Transverse colon (tissue), 4 donors: ENCODE results near the gene FAM229A. TPM values are rescaled to one million over a fixed set of nuclear protein-coding genes. Genes with fewer than 3 reads are reported as not detected.

Experiments
- DNase-seq: peaks from one replicate; pipeline ENCODE4 v3.0.0-alpha.2; 2019
- H3K27ac ChIP-seq, 4 donors: fragments of 200-600 bp; sonication (generic); 2 replicates each; pipeline ENCODE4 v1.5.1; 2016 to 2018; ENCODE audit warnings: inconsistent platforms in 4 of 4
- H3K27me3 ChIP-seq: fragments of 200-600 bp; sonication (generic); 2 replicates; pipeline ENCODE4 v1.5.1; 2017; ENCODE audit warnings: inconsistent platforms
- H3K36me3 ChIP-seq, 4 donors: fragments of 200-600 bp; sonication (generic); 2 replicates each; pipeline ENCODE4 v1.5.1; 2017 to 2019; ENCODE audit warnings: inconsistent platforms in 4 of 4
- H3K4me1 ChIP-seq, 4 donors: fragments of 200-600 bp; sonication (generic); 2 replicates each; pipeline ENCODE4 v1.5.1; 2017 to 2020; ENCODE audit warnings: inconsistent platforms in 4 of 4
- H3K4me3 ChIP-seq, 4 donors: fragments of 200-600 bp; sonication (generic); 1 replicate in 1 of 4; 2 replicates in 3 of 4; pipeline versions ENCODE4 v1.5.1 to v1.6.1; 2017 to 2019; ENCODE audit warnings: inconsistent platforms in 4 of 4
- H3K9me3 ChIP-seq, 2 donors: fragments of 200-600 bp; sonication (generic); 2 replicates each; pipeline ENCODE4 v1.5.1; 2017 to 2019; ENCODE audit warnings: inconsistent platforms in 2 of 2
- EP300 ChIP-seq: sonication (generic); formaldehyde crosslinking; IDR thresholded peaks from one replicate; pipeline ENCODE4 v1.6.1; 2017; ENCODE audit warnings: antibody characterized with exemption, low read depth
- POLR2A ChIP-seq: fragments of 450-650 bp; IDR thresholded peaks from one replicate; pipeline ENCODE4 v1.6.1; 2016; ENCODE audit warnings: antibody characterized with exemption, mild to moderate bottlenecking, moderate library complexity
- POLR2AphosphoS5 ChIP-seq, 3 donors: sonication (generic); formaldehyde crosslinking; IDR thresholded peaks; one replicate each; pipeline ENCODE4 v1.6.1; 2016; ENCODE audit warnings: antibody characterized with exemption in 3 of 3
- WGBS, 2 donors: methylation state at CpG; one replicate each; pipeline ENCODE4 v1.1.5; 2018; ENCODE audit warnings: low coverage in 1 of 2; 5-methylcytosine and 5-hydroxymethylcytosine counted together
- in situ Hi-C, 4 donors: fragments of 200-750 bp; cut with MboI; loops; one replicate each; pipeline versions ENCODE4 v1.15.0 to v1.15.1; 2017; ENCODE audit warnings: low sequenced_read_pairs in 3 of 4, low pct_ligation_motif_present in 1 of 4, low pct_unique_long_range_greater_than_20kb in 1 of 4
- intact Hi-C: fragments of 100-400 bp; cut with DNase I; formaldehyde crosslinking; loops from one replicate; pipeline ENCODE4 v1.15.1; 2023; ENCODE audit warnings: low total_unique reads
- total RNA-seq, 4 donors: library from RNA; depleted of rRNA; stranded (reverse); fragments of >200 nt; gene quantifications; one replicate each; pipeline ENCODE4 v1.1.0, GENCODE V29; 2016
- TF ChIP-seq, protein P1 (sequence below), 5 experiments: fragments of 200-600 bp in 3 of 5; fragments of 450-650 bp in 2 of 5; sonication (generic) in 3 of 5; IDR thresholded peaks; 1 replicate in 2 of 5; 2 replicates in 3 of 5; pipeline ENCODE4 v1.5.1; 2016 to 2017; ENCODE audit warnings: antibody characterized with exemption in 5 of 5, inconsistent platforms in 3 of 5, mild to moderate bottlenecking in 2 of 5, moderate library complexity in 1 of 5

Gene FAM229A
- total RNA-seq, 4 donors from 2014 or later, result 12.1 to 59.1 (median 21.1) TPM

DNA sequence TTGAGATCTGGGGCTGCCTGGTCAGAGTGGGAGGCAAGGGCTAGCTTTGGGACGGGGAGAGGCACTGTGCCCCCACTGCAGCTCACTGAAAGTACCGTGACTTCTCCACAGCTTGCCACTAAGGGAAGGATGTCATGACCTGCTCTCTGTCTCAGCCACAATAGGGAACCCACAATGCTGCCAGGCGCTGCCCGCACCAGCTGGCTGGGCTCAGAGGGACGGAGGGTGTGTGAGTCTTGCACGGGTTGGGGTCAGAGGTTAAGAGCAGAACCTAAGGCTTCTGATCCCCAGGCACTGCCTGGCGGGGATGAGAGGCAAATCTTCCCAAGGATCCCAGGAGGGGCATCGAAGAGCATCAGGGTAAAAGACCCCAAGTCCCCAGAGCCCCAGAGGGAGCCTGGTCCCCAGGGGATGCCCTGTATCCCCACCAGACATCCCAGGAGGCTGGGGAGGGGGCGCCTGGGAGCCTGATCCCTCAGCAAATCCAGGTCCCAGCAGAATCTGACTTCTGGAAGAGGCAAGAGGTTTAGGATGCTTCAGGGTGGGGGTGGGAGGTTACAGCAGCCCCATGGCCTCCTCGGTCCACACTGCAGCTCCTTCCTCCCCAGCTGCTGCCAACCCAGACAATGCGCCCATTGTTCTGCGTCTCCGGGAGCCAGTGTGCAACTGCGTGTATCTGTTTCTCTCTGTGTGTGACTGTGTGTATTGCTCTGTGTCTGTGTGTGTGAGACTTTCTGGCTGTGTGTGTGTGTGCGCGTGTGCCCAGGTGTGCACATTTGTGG lies 24.2 kb downstream of the FAM229A start:
- Histone ChIP-seq H3K36me3 (no peaks in the 10 kb centered on the region), H3K27ac (peak overlapping the region; percentile 0 to 55 (median 21)), H3K27me3 (no peaks in the 10 kb centered on the region), H3K4me3 (no peak overlapping the region), H3K9me3 (no peaks in the 10 kb centered on the region), H3K4me1 (peaks cover 16 to 51% (median 39%) of the 10 kb centered on the region in 4 donors)
- intact Hi-C loops, result no loop called here
- TF ChIP-seq POLR2AphosphoS5 (IDR thresholded peaks at IDR 0.05) (no peak), EP300 (no peak), POLR2A (no peak)
- TF ChIP-seq, protein P1, sequence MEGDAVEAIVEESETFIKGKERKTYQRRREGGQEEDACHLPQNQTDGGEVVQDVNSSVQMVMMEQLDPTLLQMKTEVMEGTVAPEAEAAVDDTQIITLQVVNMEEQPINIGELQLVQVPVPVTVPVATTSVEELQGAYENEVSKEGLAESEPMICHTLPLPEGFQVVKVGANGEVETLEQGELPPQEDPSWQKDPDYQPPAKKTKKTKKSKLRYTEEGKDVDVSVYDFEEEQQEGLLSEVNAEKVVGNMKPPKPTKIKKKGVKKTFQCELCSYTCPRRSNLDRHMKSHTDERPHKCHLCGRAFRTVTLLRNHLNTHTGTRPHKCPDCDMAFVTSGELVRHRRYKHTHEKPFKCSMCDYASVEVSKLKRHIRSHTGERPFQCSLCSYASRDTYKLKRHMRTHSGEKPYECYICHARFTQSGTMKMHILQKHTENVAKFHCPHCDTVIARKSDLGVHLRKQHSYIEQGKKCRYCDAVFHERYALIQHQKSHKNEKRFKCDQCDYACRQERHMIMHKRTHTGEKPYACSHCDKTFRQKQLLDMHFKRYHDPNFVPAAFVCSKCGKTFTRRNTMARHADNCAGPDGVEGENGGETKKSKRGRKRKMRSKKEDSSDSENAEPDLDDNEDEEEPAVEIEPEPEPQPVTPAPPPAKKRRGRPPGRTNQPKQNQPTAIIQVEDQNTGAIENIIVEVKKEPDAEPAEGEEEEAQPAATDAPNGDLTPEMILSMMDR (IDR thresholded peaks at IDR 0.05), result no peak
- DNase-seq, result peak; percentile 56
- in situ Hi-C loops, result no loop called here
- 42% methylated on average over 16 of the region's 16 CpGs; no CpG with 5 or more reads in 1 of the 2 donors for WGBS, 2 donors

DNA sequence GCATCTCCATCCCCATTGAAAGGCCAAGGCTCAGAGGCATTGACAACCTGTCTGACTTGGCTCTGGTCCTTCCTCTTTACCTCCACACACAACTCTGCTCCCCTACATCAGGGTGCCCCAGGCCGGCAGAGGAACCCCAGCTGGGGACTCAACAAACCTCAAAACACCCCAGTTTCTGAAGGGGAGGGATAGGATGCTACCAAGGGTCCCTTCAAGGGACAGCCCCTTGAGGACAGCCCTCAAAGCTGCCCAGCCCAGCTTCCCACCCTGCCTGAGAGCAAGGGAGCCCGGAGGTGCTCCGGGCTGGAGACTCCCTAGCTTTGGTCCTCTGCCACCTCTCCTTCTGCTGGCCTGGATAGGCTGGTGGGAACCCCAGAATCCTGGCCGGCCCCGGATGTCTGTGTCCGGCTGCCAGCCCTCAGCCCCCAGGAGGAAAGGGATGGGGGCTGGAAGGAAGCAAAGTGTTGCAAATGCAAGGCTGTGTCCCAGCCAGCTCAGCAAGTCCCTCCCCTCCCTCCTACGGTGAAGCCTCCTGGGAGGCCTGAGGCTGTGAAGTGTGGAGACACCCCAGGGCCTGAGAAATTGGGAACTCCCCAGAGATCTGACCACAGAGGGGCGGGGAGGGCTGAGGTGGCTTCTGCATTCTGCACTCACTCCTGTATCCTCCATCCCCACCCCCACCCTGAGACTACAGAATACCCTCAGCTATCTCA lies 25.2 kb downstream of the FAM229A start:
- peak; percentile 57 for DNase-seq
- H3K4me3 ChIP-seq, result no peak overlapping the region

DNA sequence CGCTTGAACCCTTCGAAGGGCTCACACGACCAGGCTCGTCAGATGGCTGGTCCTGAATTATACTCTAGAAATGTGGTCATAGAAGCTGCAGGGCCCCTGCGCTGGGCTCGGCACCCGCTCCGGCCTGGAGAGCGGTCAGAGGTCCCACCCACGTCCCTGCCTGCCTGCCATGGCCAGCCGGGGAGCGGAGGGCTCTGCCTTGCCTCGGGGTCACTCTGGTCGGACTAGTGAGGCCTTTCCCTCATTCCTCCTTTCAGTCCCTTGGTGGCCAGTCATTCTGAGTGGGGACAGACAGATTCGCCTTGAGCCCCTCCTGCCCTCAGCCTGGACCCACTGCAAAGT lies 25.7 kb downstream of the FAM229A start:
- in situ Hi-C loops (no loop called here), intact Hi-C loops (no loop called here)
- H3K9me3 ChIP-seq, result no peaks in the 10 kb centered on the region
- H3K36me3 ChIP-seq, result peaks cover 0 to 8% (median 4%) of the 10 kb centered on the region in 4 donors
- WGBS, 2 donors, result 41% methylated on average over 15 of the region's 15 CpGs; no CpG with 5 or more reads in 1 of the 2 donors
- TF ChIP-seq, protein P1 (IDR thresholded peaks at IDR 0.05), result no peak
- TF ChIP-seq POLR2AphosphoS5 (IDR thresholded peaks at IDR 0.05) (no peak), EP300 (no peak), POLR2A (no peak)
- peak overlapping the region; percentile 84 to 91 (median 86) for H3K27ac ChIP-seq
- peaks cover 16 to 61% (median 43%) of the 10 kb centered on the region in 4 donors for H3K4me1 ChIP-seq
- DNase-seq, result peak; percentile 15
- H3K27me3 ChIP-seq, result no peaks in the 10 kb centered on the region
- H3K4me3 ChIP-seq, result peak overlapping the region; percentile 87 to 93 (median 90)

More for the DNA sequence above, 25.2 kb downstream of the FAM229A start:
- H3K4me1 ChIP-seq, result peaks cover 16 to 60% (median 43%) of the 10 kb centered on the region in 4 donors
- H3K36me3 ChIP-seq, result peaks cover 0 to 8% (median 2%) of the 10 kb centered on the region in 4 donors
- intact Hi-C loops (no loop called here), in situ Hi-C loops (no loop called here)
- no peaks in the 10 kb centered on the region for H3K27me3 ChIP-seq
- peak overlapping the region in 2 of 4 donors; percentile 84 to 91 for H3K27ac ChIP-seq
- WGBS, 2 donors, result 49% methylated on average over 6 of the region's 8 CpGs; no CpG with 5 or more reads in 1 of the 2 donors
- H3K9me3 ChIP-seq, result no peaks in the 10 kb centered on the region
- TF ChIP-seq POLR2AphosphoS5 (IDR thresholded peaks at IDR 0.05) (no peak), EP300 (no peak), POLR2A (no peak)
- TF ChIP-seq, protein P1 (IDR thresholded peaks at IDR 0.05), result no peak
